GM19023 (cell line): Measurements from ENCODE around the gene SLC2A14.
"Not testable (repeated sequence)": the region's sequence is repeated elsewhere in the genome, so short reads cannot be mapped to it uniquely, and the experiment has no call there.

Experiments used
- ATAC-seq: cut with Tn5 transposase; IDR thresholded peaks from one replicate; pipeline ENCODE4 v1.9.1; 2021; ENCODE audit warnings: mild to moderate bottlenecking, moderate library complexity; ENCODE audit not compliant: unreplicated experiment

The SLC2A14 gene

DNA sequence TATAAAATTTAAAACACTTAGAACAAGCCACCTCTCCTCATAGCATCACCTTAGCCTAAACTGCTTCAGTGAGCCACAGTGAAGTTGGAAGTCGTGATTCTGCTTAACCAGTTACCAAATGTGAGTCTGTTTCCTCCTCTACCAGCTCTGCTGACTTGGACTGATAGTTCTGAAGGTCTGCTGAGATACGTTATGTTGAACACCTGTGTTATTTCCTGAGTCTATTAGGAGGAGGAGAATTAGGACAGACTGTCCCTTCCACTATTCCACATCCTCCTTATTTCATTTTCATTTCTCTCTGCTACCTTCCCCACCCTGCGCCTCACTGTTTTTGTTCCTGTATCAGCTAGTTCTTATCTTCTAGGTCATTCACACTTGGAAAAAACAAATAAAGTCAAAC lies 2.4 kb downstream of the SLC2A14 start:
- no peak for ATAC-seq

DNA sequence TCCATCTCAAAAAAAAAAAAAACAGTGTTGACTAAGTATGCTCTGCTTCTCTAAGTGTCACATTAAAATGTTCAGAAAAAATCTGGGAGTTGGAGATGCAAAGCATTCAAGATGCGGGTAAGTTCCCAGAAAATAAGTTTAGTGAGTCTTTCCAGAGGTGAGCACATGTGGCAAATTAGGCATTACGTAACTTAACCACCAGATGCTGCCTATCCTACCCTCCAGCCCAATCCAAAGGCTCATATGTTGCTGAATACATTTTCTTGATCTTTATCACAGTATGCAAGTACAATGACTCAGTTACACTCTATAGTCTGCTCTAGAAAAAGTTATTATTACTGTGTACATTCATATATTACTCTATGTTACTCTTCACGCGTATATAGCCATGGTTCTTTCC lies 3.6 kb downstream of the SLC2A14 start:
- no peak for ATAC-seq

DNA sequence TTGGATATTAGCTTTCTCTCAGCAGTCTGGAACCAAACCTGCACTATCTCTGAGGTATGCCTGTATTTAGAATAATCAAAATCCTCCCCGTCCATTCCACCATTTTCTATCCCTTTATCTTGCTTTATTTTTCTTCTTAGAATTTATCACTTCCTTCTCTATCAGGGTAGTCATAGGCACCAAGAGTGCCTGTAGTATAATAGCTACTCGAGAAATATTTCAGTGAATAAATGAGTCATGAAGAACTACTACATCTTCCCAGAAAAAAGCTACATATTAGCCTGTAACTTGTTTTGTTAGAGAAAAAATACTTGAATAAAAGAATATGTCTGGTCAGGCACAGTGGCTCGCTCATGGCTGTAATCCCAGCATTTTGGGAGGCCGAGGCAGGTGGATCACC lies 4.3 kb downstream of the SLC2A14 start:
- ATAC-seq = no peak

DNA sequence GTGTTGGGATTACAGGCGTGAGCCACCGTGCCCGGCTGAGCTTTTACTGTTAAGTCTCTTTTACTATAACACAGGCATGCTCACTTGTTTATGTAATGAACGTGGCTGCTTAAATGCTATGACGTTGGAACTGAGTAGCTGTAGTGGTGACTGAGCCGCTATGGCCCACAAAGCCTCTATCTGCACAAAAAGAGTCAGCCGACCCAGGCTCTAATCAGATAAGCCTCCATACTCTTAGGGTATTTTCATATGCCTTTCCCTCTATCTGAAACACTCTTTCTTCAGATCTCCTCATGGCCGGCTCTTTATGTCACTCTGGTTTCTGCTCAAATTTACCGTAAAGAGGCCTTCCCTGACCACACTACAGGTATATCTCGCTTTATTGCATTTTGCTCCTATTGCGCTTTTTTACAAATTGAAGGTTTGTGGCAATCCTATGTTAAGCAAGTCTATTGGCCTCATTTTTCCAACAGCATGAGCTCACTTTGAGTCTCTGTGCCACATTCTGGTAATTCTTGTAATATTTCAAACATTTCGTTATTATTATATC lies 8.0 kb downstream of the SLC2A14 start:
- ATAC-seq = no peak

DNA sequence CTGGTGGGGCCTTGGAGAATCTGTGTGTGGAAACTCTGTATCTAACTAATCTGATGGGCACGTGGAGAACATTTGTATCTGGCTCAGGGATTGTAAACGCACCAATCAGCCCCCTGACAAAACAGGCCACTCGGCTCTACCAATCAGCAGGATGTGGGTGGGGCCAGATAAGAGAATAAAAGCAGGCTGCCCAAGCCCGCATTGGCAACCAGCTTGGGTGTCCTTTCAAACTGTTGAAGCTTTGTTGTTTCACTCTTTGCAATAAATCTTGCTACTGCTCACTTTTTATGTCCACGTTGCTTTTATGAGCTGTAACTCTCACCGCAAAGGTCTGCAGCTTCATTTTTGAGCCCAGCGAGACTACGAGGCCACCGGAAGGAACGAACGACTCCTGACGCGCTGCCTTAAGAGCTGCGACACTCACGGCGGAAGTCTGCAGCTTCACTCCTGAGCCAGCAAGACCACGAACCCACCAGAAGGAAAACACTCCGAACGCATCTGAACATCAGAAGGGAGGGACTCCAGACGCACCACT lies 9.8 kb downstream of the SLC2A14 start:
- ATAC-seq = not testable (repeated sequence)

DNA sequence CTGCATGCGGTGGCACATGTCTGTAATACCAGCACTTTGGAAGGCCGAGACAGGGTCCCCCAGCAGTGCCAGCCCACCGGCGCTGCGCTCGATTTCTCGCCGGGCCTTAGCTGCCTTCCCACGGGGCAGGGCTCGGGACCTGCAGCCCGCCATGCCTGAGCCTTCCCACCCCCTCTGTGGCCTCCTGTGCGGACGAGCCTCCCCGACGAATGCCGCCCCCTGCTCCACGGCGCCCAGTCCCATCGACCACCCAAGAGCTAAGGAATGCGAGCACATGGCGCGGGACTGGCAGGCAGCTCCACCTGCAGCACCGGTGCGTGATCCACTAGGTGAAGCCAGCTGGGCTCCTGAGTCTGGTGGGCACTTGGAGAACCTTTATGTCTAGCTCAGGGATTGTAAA lies 10.4 kb downstream of the SLC2A14 start:
- not testable (repeated sequence) for ATAC-seq

DNA sequence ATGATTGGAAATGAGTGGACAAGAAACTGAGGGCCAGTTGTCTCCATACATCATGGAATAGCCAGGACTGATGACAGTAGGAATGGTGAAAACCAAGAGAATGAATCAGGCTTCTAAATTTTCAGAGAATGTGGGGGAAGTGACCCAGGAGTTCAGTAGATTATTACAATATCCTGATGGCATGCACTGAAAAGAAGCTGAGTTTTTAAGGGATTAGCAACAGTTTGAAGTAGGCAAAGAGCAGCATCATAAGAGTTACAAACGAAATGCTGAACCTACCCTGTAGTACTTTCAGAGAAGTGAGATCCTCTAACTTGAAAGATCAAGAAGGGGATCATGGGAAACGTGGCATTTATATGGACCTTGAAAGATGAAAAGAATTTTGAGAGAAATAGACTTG lies 13.2 kb downstream of the SLC2A14 start:
- no peak for ATAC-seq

DNA sequence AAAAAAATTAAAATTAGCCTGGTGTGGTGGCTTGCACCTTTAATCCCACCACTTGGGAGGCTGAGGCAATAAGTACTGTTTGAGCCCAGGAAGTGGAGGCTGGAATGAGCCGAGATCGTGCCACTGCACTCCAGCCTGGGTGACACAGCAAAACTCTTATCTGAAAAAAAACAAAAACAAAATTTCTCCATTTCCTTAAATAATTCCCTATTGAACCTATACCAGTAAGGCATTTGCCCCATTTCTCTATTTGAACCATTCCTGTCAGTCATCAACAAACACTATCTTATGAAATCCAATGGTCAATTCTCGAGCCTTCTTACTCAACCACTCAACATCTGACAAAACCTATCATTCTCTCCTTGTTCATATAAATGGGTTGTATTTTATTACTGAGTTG lies 14.7 kb downstream of the SLC2A14 start:
- ATAC-seq = no peak

DNA sequence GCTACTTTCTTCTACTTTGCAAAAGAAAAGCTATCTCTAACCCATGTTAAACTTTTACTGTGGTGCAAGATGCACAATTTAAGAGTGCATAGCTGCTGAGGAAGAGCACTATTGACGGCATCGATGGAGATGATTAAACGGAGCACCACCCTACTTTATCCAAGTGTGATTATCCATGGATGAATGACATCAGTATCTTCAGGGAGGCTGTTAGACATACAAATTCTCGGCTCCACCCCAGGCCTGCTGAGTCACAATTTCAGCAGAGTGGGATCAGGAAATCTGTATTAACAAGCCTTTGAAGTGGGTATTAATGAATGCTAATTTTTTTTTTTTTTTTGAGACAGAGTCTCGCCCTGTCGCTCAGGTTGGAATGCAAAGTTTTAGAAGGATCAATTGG lies 16.2 kb downstream of the SLC2A14 start:
- no peak for ATAC-seq

DNA sequence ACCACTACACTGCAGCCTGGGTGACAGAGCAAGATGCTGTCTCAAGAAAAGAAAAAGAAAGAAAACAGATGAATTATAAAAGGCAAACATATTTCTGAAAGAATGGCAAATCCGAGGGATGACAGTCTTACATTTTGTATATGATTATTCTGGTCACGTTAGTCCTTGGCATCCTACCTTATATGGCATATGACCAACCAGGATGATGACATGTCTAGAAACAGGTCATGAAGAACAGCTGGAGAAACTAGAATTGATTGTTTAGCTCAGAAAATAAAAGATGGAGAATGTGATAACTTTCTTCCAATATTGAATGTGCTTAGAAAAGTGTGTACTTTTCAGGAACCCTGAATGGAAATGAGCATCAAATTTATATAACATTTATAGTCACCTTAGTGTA lies 19.2 kb downstream of the SLC2A14 start:
- ATAC-seq = no peak

DNA sequence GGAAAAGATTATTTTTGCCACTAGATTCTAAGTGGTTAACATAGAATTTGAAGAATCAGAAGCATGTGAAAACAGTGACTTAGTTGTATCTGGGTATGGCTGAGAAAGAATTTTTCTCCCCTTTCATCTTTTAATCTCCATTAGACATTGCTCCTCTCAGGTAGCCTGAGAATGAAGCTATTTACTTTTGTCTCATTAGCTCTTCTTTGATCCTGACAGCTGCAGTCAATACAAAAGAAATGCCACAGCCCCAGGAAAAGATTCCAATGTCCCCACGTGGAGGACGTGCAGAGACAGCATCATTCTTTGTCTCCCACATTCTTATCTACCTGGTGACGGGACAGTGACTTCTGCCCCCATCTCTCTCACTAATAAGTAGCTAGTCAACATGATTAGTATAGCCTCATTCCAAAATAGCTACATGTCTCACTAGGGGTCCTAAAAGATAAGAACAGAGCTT lies 21.1 kb downstream of the SLC2A14 start:
- ATAC-seq = not testable (repeated sequence)

DNA sequence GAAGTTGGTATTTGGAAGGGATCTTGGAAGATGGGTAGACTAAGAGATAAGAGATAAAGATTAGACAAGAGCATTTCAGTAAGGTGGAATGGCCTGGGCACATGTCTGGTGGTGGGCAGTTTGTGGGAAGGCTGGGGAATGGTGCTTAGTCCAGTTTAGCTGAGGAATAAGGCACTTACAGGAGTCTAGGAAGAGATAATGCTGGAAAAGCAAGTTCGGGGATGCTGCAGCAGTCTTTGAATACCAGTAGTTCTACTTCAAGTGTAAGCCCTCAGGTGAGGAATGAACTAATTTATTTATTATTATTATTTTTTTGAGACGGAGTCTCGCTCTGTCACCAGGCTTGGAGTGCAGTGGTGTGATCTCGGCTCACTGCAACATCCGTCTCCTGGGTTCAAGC lies 22.6 kb downstream of the SLC2A14 start:
- ATAC-seq = not testable (repeated sequence)

DNA sequence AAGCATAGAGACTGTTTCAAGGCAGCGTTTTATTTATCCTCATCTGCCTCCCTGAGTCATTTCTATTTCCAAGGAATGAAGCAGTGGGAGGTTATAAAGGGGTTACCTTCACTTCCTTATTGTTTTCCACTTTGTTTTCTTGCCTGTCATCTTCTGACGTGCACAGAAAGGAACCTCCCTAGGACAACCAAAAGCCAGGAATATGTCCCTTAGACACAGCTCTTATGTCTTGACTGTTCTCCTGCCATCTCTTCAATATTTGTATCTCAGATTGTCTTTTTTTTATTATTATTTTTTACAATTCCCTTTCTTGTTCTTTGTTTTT lies 24.7 kb downstream of the SLC2A14 start:
- not testable (repeated sequence) for ATAC-seq

DNA sequence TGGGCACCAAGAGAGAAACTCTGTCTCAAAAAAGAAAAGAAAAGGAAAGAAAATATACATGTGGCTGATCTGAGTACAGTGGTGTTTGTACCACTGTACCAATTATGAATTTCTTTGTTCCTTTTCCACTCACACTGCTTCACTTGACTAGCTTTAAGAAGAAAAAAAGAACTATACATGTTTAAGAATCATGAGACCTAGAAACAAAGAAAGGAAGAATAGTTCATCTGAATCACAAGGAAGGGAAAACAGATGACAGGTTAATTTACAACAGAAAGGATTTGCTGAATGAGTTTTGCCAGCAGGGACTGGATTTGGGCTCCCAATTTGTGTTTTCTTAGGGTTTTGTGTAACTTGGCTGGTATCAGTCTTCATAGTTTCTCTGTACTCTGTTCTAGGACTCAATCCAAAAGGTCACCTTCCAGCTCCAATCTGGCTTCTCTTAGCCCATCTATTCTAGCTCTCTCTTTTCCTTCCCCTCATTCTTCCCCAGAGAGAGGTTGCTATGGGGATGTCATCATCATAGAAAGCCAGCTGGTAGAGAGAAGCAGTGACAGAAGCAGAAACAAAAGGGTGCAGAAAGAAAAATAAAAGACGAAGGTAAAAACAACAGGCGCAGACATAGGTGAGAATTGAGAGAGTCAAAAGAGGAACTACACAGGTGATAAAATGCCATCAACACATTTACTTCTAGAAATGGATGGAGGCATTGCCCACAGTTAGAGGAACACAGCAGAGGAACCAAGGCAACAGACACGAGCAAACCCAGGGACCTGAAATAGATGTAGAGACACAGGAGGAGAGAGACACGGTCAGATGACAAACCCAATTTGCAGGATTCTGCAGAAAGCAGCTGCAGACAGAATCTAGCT lies 25.3 kb downstream of the SLC2A14 start:
- ATAC-seq = not testable (repeated sequence)

DNA sequence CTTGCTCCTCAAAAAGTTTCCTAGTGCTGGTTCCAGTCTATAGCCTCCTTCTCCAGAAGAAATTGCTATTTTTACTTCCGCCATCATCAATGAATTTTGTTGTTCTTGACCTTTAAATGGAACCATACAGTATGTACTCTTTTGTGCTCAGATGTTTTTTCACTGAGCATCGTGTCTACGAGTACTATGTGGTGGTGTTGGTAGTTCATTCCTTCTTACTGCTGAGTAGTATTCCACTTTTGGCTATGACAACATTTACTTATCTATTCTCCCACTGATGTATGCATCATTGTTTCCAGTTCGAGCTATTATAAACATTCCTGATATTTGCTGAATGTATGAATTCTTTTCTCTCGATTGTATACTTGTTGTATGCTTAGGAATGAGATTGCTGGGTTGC lies 28.6 kb downstream of the SLC2A14 start:
- ATAC-seq = no peak

DNA sequence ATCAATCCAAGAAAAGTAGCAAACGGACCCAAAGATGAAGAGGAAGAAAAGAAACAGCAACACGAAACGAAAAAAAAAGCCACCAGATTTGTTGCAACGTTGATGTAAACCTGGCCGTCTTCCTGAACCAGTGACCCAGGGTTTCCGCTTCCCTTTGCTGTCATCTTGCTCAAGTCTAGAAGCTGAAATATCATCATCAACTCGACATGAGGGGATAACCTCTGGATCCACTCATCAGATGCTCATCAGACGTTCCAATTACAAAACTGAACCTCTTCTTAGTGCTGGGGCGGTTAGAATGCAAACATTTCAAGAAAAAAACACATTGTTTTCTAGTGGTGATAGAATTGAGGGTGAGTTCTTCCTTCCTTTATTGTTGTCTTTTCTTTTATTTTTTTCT lies 29.1 kb downstream of the SLC2A14 start:
- not testable (repeated sequence) for ATAC-seq

DNA sequence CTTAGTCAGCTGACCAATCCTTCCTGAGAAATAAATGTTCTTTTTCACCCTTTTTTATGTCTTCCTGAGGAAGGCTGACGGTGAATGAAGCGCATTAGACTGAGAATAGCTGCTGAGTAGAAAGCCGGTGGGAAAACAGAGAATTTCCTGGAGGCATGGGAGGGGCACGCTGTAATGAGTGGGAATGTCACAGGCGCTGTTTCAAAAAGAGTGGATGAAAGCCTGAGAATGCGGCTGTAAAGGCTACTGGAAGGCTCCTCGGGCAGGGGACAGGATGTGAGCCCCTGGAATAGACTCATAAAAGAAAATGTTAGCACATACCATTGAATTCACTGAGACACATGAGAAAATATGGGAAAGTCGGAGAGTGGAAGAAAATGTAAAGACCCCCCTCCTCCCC lies 29.6 kb downstream of the SLC2A14 start:
- not testable (repeated sequence) for ATAC-seq

DNA sequence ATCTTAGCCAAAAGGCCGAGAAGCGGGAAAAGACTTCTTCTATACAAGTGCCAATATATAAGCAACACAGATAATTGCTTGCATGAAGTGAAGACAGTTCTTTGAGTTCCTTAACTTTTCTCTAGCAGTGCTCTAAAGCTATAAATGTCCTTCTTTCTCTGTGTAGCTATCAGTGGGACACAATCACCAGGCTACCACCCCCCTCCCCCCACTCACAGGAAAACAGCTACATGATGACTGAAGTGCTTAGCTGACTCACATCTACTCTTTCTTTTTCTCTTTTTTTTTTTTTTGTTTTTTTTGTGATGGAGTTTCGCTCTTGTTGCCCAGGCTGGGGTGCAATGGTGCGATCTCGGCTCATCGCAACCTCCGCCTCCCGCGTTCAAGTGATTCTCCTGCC lies 30.3 kb downstream of the SLC2A14 start:
- not testable (repeated sequence) for ATAC-seq

DNA sequence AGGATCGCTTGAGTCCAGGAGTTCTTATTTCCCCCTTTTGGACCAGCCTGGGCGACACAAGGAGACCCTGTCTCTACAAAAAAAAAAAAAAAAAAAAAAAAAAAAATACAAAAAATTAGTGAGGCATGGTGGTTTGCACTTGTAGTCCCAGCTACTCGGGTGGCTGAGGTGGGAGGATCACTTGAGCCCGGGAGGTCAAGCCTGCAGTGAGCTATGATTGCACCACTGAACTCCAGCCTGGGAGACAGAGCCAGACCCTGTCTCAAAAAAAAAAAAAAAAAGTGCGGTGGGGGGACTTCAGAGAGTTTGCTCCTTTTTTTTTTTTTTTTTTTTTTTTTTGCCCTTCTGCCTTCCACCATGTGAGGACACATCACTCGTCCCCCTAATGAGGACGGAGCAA lies 32.9 kb downstream of the SLC2A14 start:
- not testable (repeated sequence) for ATAC-seq

DNA sequence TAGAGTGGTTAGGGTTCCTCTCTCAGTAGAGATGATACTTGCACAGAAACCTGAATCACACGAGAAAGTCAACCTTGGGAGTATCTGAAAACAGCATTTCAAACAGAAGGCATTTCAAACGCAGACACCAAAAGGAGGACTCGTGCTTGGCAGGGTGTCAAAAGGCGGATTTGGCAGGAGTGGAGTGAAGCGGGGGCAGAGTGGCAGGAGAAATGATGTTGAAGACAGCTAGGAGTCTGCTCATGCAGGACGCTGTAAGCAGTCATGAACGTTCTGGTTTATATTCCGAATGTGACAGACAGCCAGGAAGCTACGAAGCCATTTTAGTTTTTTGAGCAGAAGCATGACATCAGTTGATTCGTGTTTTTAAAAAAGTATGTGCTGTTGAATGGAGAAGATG lies 33.5 kb downstream of the SLC2A14 start:
- ATAC-seq = not testable (repeated sequence)

DNA sequence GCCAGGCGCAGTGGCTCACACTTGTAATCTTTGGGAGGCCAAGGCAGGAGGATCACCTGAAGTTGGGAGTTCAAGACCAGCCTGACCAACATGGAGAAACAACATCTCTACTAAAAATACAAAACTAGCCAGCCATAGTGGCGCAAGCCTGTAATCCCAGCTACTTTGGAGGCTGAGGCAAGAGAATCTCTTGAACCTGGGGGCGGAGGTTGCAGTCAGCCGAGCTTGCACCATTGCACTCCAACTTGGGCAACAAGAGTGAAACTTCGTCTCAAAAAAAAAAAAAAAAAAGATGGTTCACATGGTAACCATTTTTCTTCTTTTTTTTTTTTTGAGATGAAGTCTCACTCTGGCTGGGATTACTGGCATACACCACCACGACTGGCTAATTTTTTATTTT lies 35.3 kb downstream of the SLC2A14 start:
- ATAC-seq = no peak

DNA sequence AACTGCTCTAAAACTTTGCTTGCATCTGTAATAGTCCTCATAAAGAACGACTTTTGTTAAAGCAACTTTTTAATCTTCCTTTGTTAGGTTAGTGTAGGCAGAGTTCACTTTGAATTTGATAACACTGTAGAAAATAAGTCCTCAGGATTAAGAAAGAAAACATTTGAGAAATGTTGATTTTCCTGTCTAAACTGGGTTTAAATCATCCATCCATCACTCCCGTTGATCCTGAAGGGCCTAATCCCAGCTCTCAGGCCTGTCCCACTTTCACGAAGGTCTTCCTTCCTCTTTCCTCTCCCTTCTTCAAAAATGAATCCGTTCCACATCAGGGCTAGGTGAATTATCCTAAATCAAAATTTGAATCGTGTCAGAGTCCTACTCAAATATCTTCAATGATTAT lies 36.9 kb downstream of the SLC2A14 start:
- no peak for ATAC-seq
